H4 (cell line): Measurements from ENCODE around the gene CYP39A1. TPM values are rescaled to one million over a fixed set of nuclear protein-coding genes. Genes with fewer than 3 reads are reported as not detected.
A peak's percentile ranks its signal among the peaks of the same experiment; 100 is the strongest.
"Not testable (repeated sequence)": the region's sequence is repeated elsewhere in the genome, so short reads cannot be mapped to it uniquely, and the experiment has no call there.

Source experiments
- DNase-seq: peaks from one replicate; pipeline ENCODE4 v3.0.0-alpha.2; 2015; ENCODE audit warnings: low spot score
- total RNA-seq: library from RNA; depleted of rRNA; stranded (reverse); fragments of >200 nt; shearing (Covaris generic); gene quantifications from 2 replicates; pipeline ENCODE4 v1.2.3, GENCODE V29; 2014

The CYP39A1 gene
- total RNA-seq, 1 experiment from 2014 or later, result 6.6 TPM

- DNase-seq, result peak; percentile 44
Observed at GRCh38 chr6:46651006-46651405, 1.6 kb downstream of the CYP39A1 start.

DNA sequence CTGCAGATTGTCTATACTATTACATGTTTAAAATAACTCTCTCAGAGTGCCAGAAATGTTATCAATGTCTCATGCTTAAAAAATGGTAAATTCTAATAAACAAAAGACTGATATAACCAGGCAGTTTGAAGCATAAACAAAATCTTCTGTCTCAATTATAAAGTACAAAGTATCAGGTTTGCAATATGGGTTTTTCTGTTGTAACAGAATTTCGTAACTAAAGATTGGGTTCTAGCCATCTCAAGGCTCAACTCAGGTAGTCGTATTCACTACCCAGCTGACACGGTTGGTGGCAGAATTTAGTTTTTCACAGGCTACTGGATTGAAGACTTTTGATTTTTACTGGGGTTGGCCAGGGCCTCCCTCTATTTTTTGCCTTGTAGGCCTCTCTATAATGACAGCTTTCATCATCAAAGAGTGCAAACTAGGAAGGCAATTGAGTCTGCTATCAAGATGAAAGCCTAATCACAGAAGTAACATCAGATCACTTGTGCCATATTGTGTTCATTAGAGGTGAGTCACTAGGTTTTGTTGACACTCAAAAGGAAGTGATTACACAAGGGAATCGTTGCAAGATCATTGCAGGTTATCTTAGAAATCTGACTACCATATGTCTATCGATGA lies 3.6 kb downstream of the CYP39A1 start:
- DNase-seq, result peak; percentile 16

- not testable (repeated sequence) for DNase-seq
Observed at GRCh38 chr6:46648108-46648507, 4.5 kb downstream of the CYP39A1 start.

DNA sequence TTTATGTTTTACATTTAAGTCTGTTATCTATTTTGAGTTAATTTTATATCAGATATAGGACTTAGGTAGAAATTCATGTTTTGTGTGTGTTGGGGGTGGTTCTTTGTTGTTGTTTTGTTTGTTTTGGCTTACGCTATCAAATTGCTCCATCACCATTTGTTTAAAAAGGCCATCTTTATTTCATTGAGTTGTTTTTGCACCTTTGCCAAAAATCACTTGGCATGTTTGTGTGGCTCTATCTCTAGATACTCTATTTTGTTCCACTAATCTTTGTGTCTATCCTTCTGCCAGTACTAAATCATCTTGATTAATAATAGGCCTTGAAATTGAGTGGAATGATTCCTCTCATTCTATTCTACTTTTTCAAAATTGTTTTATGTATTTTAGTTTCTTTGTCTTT lies 7.4 kb downstream of the CYP39A1 start:
- no peak for DNase-seq

DNA sequence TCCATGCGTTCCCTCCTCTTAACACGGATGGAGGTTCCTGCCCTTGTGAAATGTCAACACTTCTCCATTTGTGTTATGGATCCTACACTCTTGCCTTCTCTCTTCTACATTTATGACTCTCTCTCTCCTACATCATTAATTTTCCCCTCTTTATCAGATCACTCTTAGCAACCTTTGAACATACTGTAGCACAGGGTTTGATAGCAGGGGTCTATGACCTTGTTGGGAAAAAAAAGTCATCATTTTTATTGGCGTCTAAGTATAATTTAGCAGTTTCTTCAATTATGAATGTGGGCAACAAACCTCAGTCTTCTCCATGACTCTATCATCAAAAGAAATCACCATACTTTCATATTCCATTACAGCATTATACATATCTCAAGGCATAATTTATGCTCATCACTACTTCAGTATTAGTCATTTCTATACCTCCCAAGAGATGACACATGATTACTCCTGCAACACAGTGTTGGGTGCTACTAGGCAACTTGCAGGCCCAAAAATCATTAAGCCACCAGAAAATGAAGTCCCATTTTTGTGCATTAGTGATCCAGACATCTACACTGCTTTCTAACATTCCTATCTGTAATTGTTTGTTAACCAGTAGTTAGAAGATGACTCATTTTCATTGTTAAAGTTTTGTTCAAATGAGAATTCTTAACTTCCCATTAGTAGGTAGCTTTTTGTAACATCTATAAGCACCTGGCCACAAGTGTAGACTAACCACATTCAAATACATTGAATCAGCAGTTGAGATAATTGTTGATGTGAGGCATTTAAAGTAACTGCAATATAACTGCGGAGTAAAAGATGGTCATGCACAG lies 9.5 kb downstream of the CYP39A1 start:
- no peak for DNase-seq

- DNase-seq, result peak; percentile 14
Observed at GRCh38 chr6:46638650-46639049, 14.0 kb downstream of the CYP39A1 start.

- DNase-seq, result no peak
Observed at GRCh38 chr6:46637933-46638332, 14.7 kb downstream of the CYP39A1 start.

- DNase-seq, result no peak
Observed at GRCh38 chr6:46637145-46637544, 15.5 kb downstream of the CYP39A1 start.

DNA sequence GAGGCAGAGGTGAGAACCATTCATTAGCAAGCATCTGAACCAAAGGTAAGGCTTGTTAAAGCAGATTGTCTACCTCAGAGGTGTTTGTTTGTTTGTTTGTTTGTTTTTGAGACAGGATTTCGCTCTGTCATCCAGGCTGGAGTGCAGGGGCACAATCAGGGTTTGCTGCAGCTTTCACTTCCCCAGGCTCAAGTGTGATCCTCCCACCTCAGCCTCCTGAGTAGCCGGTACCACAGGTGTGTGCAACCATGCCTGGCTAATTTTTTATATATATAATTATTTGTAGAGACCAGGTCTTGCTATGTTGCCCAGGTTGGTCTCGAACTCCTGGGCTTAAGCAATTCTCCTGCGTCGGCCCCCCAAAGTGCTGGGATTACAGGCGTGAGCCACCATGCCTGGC lies 17.2 kb downstream of the CYP39A1 start:
- no peak for DNase-seq

GRCh38 chr6:46632053-46632452 lies 20.6 kb downstream of the CYP39A1 start:
- no peak for DNase-seq

DNA sequence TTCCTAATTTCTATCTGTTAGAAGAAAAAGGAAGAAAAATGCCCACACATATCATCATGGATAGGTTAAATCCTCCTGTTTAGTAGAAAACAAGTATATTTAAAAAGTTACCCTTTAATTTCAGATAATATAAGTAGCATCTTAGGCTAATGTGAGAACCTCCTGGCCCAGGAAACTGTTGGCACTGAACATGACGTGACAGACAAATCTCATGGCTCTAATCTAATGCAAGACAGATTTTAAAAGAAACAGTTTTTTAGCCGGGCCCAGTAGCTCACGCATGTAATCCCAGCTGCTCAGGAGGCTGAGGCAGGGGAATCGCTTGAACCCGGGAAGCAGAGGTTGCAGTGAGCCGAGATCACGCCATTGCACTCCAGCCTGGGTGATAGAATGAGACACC lies 22.9 kb downstream of the CYP39A1 start:
- DNase-seq, result no peak

DNA sequence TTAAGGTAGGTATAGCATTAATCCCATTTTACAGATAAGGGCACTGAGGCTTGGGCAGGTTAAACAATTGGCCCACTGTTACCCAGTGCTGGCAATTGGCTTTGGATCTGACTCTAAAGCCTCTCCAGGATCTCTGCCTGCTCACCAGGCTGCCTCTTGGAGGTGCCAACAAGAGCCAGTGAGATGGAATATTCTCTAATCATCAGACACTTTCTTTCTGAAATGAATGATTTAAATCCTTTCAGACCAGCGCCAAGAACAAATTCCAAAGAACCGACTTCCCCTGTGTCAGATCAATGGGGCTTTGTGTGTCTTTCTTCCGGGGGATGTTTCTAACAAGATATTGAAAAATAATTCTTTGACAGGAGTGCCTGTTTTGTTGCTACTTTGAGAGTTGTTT lies 23.6 kb downstream of the CYP39A1 start:
- no peak for DNase-seq

- no peak for DNase-seq
Observed at GRCh38 chr6:46628498-46628897, 24.1 kb downstream of the CYP39A1 start.

DNA sequence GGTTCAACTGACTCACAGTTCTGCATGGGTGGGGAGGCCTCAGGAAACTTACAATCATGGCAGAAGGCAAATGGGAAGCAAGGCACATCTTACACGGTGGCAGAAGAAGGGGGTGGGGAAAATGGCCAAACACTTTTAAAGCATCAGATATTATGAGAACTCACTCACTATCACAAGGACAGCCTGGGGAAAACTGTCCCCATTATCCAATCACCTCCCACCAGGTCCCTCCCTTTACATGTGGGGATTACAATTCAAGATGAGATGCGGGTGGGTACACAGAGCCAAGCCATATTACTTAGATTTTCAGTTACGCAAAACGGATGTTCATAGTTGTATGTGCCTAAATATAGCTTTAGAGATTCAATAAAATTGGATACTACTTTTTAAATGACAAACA lies 25.6 kb downstream of the CYP39A1 start:
- DNase-seq, result no peak

- DNase-seq, result peak; percentile 38
Observed at GRCh38 chr6:46626228-46626909, 26.2 kb downstream of the CYP39A1 start.

DNA sequence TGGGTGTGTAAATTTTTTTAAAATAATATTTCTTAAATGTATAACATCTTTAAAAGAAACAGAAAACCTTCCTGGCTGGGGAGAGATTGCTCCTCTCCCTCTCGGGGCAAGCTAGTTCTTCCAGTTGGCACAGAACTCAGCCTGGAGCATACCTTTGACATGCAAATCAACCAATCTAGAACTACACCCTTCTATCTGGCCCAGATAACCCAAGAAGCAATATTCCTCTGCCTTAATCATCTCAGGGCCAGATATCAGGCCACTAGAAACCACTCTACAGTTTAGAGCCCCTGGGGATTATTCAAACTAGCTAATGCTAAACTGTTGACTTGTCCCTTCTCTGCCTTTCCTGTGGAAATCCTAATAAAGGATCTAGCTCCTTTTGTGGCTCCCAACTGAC lies 33.9 kb downstream of the CYP39A1 start:
- DNase-seq, result no peak

GRCh38 chr6:46612645-46613044 lies 40.0 kb downstream of the CYP39A1 start:
- no peak for DNase-seq

GRCh38 chr6:46610862-46611553 lies 41.6 kb downstream of the CYP39A1 start:
- DNase-seq, result no peak

DNA sequence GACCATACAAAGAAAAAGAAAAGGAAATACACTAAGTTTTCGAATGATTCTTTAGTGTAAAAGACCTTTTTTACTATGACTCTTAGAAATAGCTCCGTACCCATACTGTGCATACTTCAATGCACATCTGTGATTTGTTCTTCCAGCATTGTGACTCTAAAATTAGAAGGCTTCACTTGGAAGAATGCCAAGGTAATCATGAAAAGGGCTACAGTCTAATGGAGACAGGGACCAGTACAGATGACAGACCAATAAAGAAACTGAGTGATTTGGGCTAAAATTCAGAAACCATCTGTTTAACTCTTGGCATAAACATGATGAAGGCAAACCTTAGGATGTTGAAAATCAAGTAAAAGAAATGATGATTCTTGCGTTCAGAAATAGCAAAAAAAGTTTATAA lies 46.3 kb downstream of the CYP39A1 start:
- no peak for DNase-seq

GRCh38 chr6:46605091-46605797 lies 47.4 kb downstream of the CYP39A1 start:
- DNase-seq, result no peak

GRCh38 chr6:46598215-46598614 lies 54.4 kb downstream of the CYP39A1 start:
- DNase-seq, result no peak

DNA sequence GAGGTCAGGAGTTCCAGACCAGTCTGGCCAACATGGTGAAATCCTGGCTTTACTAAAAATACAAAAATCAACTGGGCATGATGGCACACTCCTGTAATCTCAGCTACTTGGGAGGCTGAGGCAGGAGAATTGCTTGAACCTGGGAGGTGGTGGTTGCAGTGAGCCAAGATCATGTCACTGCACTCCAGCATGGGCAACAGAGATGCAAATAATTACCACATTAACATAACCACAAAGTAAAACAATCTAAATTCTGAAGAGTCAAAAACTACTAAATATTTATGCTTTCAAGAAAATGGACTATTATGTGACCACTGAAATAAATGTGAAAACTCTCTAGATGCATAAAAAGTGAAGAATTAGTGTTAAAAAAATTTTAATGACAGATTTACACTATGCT lies 59.9 kb downstream of the CYP39A1 start:
- no peak for DNase-seq
